Gastroesophageal sphincter (tissue), 4 donors: ENCODE data around the gene ITGA2. TPM values are rescaled to one million over a fixed set of nuclear protein-coding genes. Genes with fewer than 3 reads are reported as not detected.

Experiments used
- ATAC-seq: fragments of 150-250 bp; one replicate; pipeline ENCODE4 v1.9.1; 2016; ENCODE audit warnings: mild to moderate bottlenecking, moderate library complexity
- H3K27ac ChIP-seq, 4 donors: fragments of 200-600 bp; sonication (generic) in 3 of 4; 1 replicate in 3 of 4; 2 replicates in 1 of 4; pipeline ENCODE4 v1.5.1; 2016 to 2019
- H3K27me3 ChIP-seq: fragments of 200-600 bp; sonication (generic); one replicate; pipeline ENCODE4 v1.5.1; 2019
- H3K36me3 ChIP-seq, 2 donors: fragments of 200-600 bp; sonication (generic); one replicate each; pipeline ENCODE4 v1.5.1; 2019; ENCODE audit warnings: control low read depth in 1 of 2
- H3K4me1 ChIP-seq, 3 donors: fragments of 200-600 bp; sonication (generic); 1 replicate in 2 of 3; 2 replicates in 1 of 3; pipeline ENCODE4 v1.5.1; 2016 to 2019; ENCODE audit warnings: control low read depth in 2 of 3
- H3K4me3 ChIP-seq, 2 donors: fragments of 200-600 bp; sonication (generic); one replicate each; pipeline ENCODE4 v1.5.1; 2019; ENCODE audit warnings: mild to moderate bottlenecking in 1 of 2, moderate library complexity in 1 of 2
- H3K9me3 ChIP-seq, 3 donors: fragments of 200-600 bp; sonication (generic); one replicate each; pipeline ENCODE4 v1.5.1; 2017 to 2019; ENCODE audit warnings: control low read depth in 2 of 3
- CTCF ChIP-seq, 4 experiments: fragments of 200-600 bp in 2 of 4; fragments of 450-650 bp in 2 of 4; sonication (generic) in 1 of 4; IDR thresholded peaks; one replicate each; pipeline ENCODE4 v1.5.1; 2017 to 2019; ENCODE audit warnings: antibody characterized with exemption in 4 of 4, mild to moderate bottlenecking in 2 of 4, moderate library complexity in 2 of 4
- EP300 ChIP-seq: sonication (generic); formaldehyde crosslinking; IDR thresholded peaks from one replicate; pipeline ENCODE4 v1.6.1; 2017; ENCODE audit warnings: antibody characterized with exemption, mild to moderate bottlenecking
- POLR2A ChIP-seq, 2 donors: fragments of 450-650 bp; IDR thresholded peaks; one replicate each; pipeline ENCODE4 v1.6.1; 2017; ENCODE audit warnings: antibody characterized with exemption in 2 of 2, mild to moderate bottlenecking in 2 of 2, moderate library complexity in 1 of 2
- POLR2AphosphoS5 ChIP-seq: sonication (generic); formaldehyde crosslinking; IDR thresholded peaks from one replicate; pipeline ENCODE4 v1.6.1; 2017; ENCODE audit warnings: antibody characterized with exemption
- WGBS, 2 donors: methylation state at CpG; one replicate each; pipeline ENCODE4 v1.1.5; 2018; ENCODE audit warnings: low coverage in 1 of 2; 5-methylcytosine and 5-hydroxymethylcytosine counted together
- total RNA-seq, 4 donors: library from RNA; depleted of rRNA; stranded (reverse); fragments of >200 nt; gene quantifications; one replicate each; pipeline ENCODE4 v1.1.0, GENCODE V29; 2016

The ITGA2 gene
- total RNA-seq, 4 donors from 2014 or later = 1.5 to 14.6 (median 10.0) TPM

GRCh38 chr5:53006911-53007890 lies 18.0 kb downstream of the ITGA2 start:
- Histone ChIP-seq H3K27ac (no peak overlapping the region), H3K4me3 (no peak overlapping the region), H3K4me1 (peaks cover 0 to 8% (median 2%) of the 10 kb centered on the region in 3 donors), H3K27me3 (no peaks in the 10 kb centered on the region), H3K36me3 (peaks cover 0 to 4% of the 10 kb centered on the region in 2 donors), H3K9me3 (no peaks in the 10 kb centered on the region)
- WGBS, 2 donors = 36 to 58% methylated on average over 2 to 4 of the region's 4 CpGs
- no peak for TF ChIP-seq POLR2AphosphoS5
- ATAC-seq = no peak

DNA sequence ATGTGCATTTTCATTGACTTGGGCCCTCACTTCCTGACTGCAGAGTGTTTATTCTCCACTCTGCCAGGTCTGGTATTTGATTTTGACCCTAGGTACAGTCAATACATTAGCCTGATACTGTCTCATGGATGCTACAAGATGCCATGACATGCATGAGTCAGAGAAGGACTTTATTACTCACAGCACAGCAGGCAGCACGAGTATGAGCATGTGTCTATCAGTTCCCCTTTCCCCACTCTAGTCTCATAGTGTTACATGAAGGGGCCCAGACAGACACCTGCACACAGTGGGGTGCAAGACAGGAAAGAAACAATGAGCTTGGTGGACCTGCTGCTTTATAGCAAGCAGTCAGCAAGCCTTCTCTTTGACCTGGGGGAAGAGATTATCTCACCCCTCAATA lies 19.6 kb downstream of the ITGA2 start:
- Histone ChIP-seq H3K27me3 (no peaks in the 10 kb centered on the region), H3K4me1 (peaks cover 0 to 8% (median 2%) of the 10 kb centered on the region in 3 donors), H3K4me3 (no peak overlapping the region), H3K9me3 (peaks cover 0 to under 1% (median 0%) of the 10 kb centered on the region in 3 donors), H3K27ac (no peak overlapping the region), H3K36me3 (peaks cover 0 to 3% of the 10 kb centered on the region in 2 donors)
- no peak for ATAC-seq
- WGBS, 2 donors = no CpG with 5 or more reads among the region's 1 CpG
- TF ChIP-seq CTCF (IDR thresholded peaks at IDR 0.05) = no peak

DNA sequence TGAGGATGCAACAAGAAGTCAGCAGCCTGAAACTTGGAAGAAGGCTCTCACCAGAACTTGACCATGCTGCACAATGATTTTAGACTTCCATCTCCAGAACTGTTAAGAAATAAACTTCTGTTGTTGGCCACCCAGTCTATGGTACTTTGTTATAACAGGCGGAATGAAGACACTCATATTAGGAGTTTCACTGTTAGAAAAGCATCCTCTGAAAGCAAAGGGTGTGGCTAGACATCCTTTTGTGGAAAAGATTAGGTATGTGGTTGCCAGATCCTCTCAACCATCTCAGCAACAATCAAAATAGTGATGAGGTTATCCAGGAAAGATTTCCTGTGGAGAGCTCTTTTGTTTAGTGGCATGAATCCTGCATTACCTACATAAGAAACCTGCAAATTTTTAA lies 20.7 kb downstream of the ITGA2 start:
- 78 to 83% methylated on average over 1 of the region's 1 CpG for WGBS, 2 donors
- no peak for ATAC-seq
- Histone ChIP-seq H3K27me3 (no peaks in the 10 kb centered on the region), H3K9me3 (peaks cover 0 to 3% (median 0%) of the 10 kb centered on the region in 3 donors), H3K4me1 (peaks cover 0 to 8% (median 2%) of the 10 kb centered on the region in 3 donors), H3K4me3 (no peak overlapping the region), H3K27ac (no peak overlapping the region), H3K36me3 (no peaks in the 10 kb centered on the region)
- no peak for TF ChIP-seq POLR2AphosphoS5
- TF ChIP-seq POLR2A (IDR thresholded peaks at IDR 0.05) = no peak
- no peak for TF ChIP-seq CTCF (IDR thresholded peaks at IDR 0.05)
- no peak for TF ChIP-seq EP300

- 17 to 25% methylated on average over 1 of the region's 1 CpG for WGBS, 2 donors
- ATAC-seq = no peak
- H3K9me3 ChIP-seq = peaks cover 0 to 3% (median 0%) of the 10 kb centered on the region in 3 donors
- no peak overlapping the region for H3K27ac ChIP-seq
- no peak for TF ChIP-seq EP300
- TF ChIP-seq CTCF (IDR thresholded peaks at IDR 0.05) = no peak
- TF ChIP-seq POLR2A (IDR thresholded peaks at IDR 0.05) = no peak
- no peak for TF ChIP-seq POLR2AphosphoS5
- no peak overlapping the region for H3K4me3 ChIP-seq
- H3K36me3 ChIP-seq = no peaks in the 10 kb centered on the region
- H3K27me3 ChIP-seq = no peaks in the 10 kb centered on the region
- peaks cover 0 to 8% (median 2%) of the 10 kb centered on the region in 3 donors for H3K4me1 ChIP-seq
Measured at GRCh38 chr5:53010814-53011213, 21.7 kb downstream of the ITGA2 start.

- Histone ChIP-seq H3K4me3 (no peak overlapping the region), H3K36me3 (no peaks in the 10 kb centered on the region), H3K27me3 (no peaks in the 10 kb centered on the region), H3K27ac (no peak overlapping the region), H3K4me1 (peaks cover 0 to 8% (median 2%) of the 10 kb centered on the region in 3 donors), H3K9me3 (peaks cover 0 to 3% (median 0%) of the 10 kb centered on the region in 3 donors)
- WGBS, 2 donors = 85 to 100% methylated on average over 1 of the region's 1 CpG
- TF ChIP-seq POLR2A (IDR thresholded peaks at IDR 0.05) (no peak), CTCF (IDR thresholded peaks at IDR 0.05) (no peak), POLR2AphosphoS5 (no peak), EP300 (no peak)
- ATAC-seq = no peak
Measured at GRCh38 chr5:53011233-53011632, 22.1 kb downstream of the ITGA2 start.
